GM18951 (cell line): ENCODE results near the gene B3GAT3.
A peak's percentile ranks its signal among the peaks of the same experiment; 100 is the strongest.
"Not testable (repeated sequence)": the region's sequence is repeated elsewhere in the genome, so short reads cannot be mapped to it uniquely, and the experiment has no call there.

Source experiments
- POLR2A ChIP-seq: IDR thresholded peaks from 4 replicates; pipeline ENCODE4 v1.6.1; 2011; ENCODE audit warnings: mild to moderate bottlenecking; ENCODE audit not compliant: insufficient read length, insufficient read depth; ENCODE audit errors: extremely low read depth
- in situ Hi-C: fragments of 300-500 bp; cut with MboI; formaldehyde crosslinking; loops from one replicate; pipeline ENCODE4 v1.12.0; 2022; ENCODE audit warnings: low sequenced_read_pairs, mixed read lengths, inconsistent platforms; ENCODE audit not compliant: unreplicated experiment

Gene B3GAT3

GRCh38 chr11:62591448-62592145, 30.2 kb downstream of the B3GAT3 start, which contains the start of gene TUT1:
TSS of gene TUT1 (minus strand) at chr11:62591523. CDS start at chr11:62591485, 38 bp downstream.
- TF ChIP-seq POLR2A: peak; percentile 97
- in situ Hi-C loops: no loop called here

DNA sequence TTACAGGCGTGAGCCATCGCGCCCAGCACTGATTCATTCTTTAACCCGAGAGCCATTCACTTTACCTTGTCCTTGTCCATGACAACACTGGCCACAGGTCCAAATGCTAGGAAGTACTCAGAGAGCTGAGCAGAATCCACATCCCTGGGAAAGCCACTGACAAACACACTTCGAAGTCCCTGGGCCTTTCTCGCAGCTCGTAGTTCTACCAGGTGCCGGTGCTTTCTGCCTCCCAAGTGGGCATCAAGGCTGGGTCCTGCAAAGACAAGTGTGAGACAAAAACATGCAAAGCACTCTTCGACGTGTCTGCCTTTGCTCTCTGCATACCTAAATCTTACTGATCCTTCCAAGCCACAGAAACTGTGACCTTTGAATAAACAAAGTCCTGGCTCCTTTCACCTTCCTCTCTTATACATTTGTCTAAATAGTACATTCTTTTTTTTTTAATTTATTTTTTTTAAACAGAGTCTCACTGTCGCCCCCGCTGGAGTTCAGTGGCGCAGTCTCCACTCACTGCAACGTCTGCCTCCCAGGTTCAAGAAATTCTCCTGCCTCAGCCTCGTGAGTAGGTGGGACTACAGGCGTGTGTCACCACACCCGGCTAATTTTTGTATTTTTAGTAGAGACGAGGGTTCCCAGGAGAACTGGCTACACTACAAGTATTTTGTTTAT, 32.7 kb downstream of the B3GAT3 start:
- no peak for TF ChIP-seq POLR2A
- in situ Hi-C loops: no loop called here

DNA sequence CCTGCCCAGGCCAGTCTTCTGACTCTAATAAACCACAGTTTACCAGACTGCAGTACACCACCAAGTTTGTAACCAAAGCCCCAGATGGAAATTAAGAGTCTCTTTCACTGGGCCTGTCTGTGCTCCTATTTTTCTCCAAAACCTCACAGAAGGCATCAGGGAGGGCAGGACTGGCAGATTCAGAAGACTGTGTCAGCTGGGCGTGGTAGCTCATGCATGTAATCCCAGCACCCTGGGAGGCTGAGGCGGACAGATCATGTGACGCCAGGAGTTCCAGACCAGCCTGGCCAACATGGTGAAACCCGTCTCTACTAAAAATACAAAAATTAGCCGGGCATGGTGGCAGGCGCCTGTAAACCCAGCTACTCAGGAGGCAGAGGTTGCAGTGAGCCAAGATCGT, 36.4 kb downstream of the B3GAT3 start:
- in situ Hi-C loops: not testable (repeated sequence)

DNA sequence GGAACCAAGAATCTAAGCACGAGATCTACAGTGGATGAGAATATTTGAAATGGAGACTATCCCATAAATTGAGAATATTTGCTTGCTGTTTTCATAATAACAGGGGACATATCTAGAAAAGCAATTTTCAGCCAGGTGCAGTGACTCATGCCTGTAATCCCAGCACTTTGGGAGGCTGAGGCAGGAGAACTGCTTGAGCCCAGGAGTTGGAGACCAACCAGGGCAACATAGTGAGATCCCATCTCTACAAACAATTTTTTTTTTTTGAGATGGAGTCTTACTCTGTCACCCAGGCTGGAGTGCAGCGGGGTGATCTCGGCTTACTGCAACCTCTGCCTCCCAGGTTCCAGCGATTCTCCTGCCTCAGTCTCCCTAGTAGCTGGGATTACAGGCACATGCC, 40.1 kb downstream of the B3GAT3 start:
- in situ Hi-C loops: not testable (repeated sequence)

DNA sequence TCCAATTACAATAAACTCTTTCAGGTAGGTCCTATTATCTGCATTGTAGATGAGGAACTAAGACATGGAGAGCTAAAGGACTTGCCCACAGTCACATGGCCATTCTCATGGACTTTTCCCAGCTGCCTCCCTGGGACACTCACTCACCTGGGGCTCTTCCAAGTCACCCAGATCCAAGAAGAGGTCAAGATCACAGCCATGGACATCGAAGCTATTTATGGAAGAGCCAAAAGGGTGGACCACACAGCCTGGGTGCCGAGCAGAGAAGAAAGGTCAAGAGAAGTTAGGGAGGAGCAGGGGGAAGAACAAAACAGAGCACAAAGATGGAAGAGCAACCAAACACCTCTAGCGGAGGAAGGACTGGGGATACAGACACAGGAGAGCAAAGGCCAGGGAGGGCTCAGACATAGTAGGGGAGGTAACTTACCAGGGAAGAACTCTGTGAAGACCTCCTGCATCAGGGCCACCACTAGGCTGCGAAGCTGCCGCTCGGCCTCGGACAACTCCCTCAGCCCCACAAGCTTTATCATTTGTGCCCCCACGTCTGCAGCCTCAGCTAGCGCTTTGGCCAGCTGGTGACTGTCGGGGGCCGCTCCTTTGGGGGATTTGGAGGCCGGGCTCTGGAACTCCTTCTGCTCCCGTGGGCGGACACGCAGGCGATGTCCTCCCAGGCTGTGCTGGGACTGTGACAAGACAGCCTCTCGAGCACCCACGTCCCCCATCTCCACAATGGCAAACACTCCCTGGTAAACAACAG, 40.6 kb downstream of the B3GAT3 start:
- in situ Hi-C loops: no loop called here
- no peak for TF ChIP-seq POLR2A

GRCh38 chr11:62579252-62579651, 42.5 kb downstream of the B3GAT3 start:
- in situ Hi-C loops: no loop called here

GRCh38 chr11:62578541-62578940, 43.2 kb downstream of the B3GAT3 start:
- no peak for TF ChIP-seq POLR2A

More at GRCh38 chr11:62579252-62579651, 42.5 kb downstream of the B3GAT3 start:
- no peak for TF ChIP-seq POLR2A

DNA sequence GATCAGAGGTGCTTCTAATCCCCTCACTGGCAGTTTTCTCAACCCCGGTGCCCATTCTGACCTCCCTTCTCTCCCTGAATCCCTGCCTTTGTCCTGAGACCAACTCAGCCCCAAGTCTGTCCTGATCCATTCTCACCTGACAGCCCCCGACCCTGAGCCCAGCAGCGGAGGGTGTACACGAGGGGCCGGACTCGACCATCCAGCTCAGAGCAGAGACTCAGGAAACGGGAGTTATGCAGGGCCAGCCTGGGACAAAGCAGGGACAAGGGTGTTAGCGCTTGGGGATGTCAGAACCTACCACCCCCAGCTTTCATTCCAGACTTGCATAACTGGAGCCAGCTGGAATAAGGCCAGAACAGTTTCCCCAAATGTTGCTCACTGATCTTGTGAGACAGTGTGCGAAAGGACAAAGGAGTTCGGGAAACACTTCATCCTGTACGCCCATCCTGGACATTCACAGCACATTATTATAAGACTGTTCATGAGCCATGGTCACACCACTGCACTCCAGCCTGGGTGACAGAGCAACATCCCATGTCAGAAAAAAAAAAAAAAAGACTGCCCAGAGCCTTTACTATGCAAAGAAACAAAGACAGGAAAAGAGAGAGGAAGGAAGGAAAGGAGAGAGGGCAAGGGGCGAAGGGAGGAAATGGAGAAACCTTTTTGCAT, 44.6 kb downstream of the B3GAT3 start:
- TF ChIP-seq POLR2A: no peak
- in situ Hi-C loops: no loop called here

More at GRCh38 chr11:62578541-62578940, 43.2 kb downstream of the B3GAT3 start:
- in situ Hi-C loops: no loop called here

DNA sequence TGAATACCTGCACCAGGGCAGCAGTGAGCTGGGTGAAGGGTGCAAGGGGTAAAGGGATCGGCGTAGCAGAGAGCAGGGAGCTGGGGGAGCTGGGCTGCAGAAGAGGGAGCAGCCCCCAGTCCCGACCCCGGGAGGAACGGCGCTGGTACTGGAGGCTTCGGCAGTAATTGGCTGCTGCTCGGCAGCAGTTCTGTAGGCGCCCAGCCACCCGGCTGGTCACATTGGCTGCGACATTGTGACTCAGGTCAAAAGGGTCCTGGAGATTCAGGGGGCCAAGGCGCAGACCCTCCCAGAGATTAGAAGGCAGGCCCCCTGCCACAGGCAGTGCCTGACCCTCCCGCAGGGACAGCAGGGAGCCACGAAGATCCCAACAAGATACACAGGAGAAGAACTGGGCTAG, 45.9 kb downstream of the B3GAT3 start:
- TF ChIP-seq POLR2A: no peak
- in situ Hi-C loops: no loop called here

- in situ Hi-C loops: no loop called here
- TF ChIP-seq POLR2A: peak; percentile 8
Measured at GRCh38 chr11:62575156-62575555, 46.6 kb downstream of the B3GAT3 start.

GRCh38 chr11:62574363-62575071, 47.3 kb downstream of the B3GAT3 start:
- in situ Hi-C loops: no loop called here
- TF ChIP-seq POLR2A: peak; percentile 10

- peak; percentile 94 for TF ChIP-seq POLR2A
- in situ Hi-C loops: no loop called here
Measured at GRCh38 chr11:62573592-62574362, 48.0 kb downstream of the B3GAT3 start, which contains the start of gene EEF1G. TSS of gene EEF1G (minus strand) at chr11:62573891. CDS start at chr11:62573842, 49 bp downstream.
